PFSK-1 (cell line): Measurements from ENCODE around the gene AP3S1.

ENCODE experiments used
- FOXP2 ChIP-seq: optimal IDR thresholded peaks from 2 replicates; pipeline ENCODE3; 2011; ENCODE audit warnings: borderline replicate concordance, control low read depth, inconsistent platforms; ENCODE audit not compliant: insufficient read depth; ENCODE audit errors: extremely low read length, extremely low read depth
- POLR2AphosphoS5 ChIP-seq: IDR thresholded peaks from 2 replicates; pipeline ENCODE4 v1.6.1; 2012; ENCODE audit warnings: low read depth, mild to moderate bottlenecking, control low read depth, low read length, moderate library complexity
- SIN3A ChIP-seq: IDR thresholded peaks from 2 replicates; pipeline ENCODE4 v1.6.1; 2012; ENCODE audit warnings: mild to moderate bottlenecking, low read length, moderate library complexity, borderline replicate concordance; ENCODE audit not compliant: insufficient read depth
- TAF1 ChIP-seq: IDR thresholded peaks from 2 replicates; pipeline ENCODE4 v1.6.1; 2012; ENCODE audit warnings: low read length, control low read depth, borderline replicate concordance; ENCODE audit not compliant: insufficient read depth
- TF ChIP-seq, protein P1 (sequence below), 2 experiments: IDR thresholded peaks; 2 replicates each; pipeline versions ENCODE4 v1.6.1 to v1.8.0; 2011 to 2012; ENCODE audit warnings: low read depth in 2 of 2, low read length in 2 of 2, control low read depth in 1 of 2, inconsistent platforms in 1 of 2, mild to moderate bottlenecking in 1 of 2, moderate library complexity in 1 of 2; ENCODE audit not compliant: insufficient read depth in 1 of 2

The AP3S1 gene

DNA sequence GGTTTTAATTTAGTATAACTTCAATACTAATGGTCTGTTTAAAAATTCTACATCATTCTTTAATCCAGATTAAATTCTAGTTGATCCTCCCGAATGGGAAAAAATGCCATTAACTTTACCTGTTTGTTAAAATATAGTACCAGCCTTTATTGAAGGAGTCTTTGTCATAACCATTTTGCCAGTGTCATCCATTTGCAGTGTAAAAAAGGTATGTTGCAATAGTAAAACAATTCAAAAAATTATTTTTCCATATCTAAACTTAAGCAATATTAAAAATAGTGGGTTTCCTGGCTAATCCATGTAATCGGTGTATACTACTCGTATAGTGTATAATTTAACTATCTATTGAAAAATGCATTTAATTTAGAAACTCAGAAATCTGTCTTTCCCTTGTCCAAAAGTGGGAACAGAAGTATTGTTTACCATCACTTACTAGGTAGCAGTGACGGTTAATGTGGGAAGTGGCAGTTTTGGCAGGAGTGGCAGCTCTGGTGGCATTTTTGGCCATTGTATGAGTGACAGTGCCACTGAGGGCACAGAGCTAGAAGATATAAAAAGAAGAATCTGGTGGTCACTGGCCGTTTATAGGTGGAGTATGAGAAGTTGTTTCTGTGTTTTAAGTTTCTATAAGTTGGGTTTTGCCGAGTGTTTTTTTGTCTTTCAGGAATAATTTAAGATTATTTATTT lies 1.9 kb downstream of the AP3S1 start:
- TF ChIP-seq, protein P1, sequence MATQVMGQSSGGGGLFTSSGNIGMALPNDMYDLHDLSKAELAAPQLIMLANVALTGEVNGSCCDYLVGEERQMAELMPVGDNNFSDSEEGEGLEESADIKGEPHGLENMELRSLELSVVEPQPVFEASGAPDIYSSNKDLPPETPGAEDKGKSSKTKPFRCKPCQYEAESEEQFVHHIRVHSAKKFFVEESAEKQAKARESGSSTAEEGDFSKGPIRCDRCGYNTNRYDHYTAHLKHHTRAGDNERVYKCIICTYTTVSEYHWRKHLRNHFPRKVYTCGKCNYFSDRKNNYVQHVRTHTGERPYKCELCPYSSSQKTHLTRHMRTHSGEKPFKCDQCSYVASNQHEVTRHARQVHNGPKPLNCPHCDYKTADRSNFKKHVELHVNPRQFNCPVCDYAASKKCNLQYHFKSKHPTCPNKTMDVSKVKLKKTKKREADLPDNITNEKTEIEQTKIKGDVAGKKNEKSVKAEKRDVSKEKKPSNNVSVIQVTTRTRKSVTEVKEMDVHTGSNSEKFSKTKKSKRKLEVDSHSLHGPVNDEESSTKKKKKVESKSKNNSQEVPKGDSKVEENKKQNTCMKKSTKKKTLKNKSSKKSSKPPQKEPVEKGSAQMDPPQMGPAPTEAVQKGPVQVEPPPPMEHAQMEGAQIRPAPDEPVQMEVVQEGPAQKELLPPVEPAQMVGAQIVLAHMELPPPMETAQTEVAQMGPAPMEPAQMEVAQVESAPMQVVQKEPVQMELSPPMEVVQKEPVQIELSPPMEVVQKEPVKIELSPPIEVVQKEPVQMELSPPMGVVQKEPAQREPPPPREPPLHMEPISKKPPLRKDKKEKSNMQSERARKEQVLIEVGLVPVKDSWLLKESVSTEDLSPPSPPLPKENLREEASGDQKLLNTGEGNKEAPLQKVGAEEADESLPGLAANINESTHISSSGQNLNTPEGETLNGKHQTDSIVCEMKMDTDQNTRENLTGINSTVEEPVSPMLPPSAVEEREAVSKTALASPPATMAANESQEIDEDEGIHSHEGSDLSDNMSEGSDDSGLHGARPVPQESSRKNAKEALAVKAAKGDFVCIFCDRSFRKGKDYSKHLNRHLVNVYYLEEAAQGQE (IDR thresholded peaks at IDR 0.05; ENCODE audit: insufficient read depth in 1 of 2, low read depth in 2 of 2, low read length in 2 of 2) = no peak
- TF ChIP-seq SIN3A = no peak
- no peak for TF ChIP-seq FOXP2
- TF ChIP-seq TAF1 = no peak
- TF ChIP-seq POLR2AphosphoS5 = no peak

DNA sequence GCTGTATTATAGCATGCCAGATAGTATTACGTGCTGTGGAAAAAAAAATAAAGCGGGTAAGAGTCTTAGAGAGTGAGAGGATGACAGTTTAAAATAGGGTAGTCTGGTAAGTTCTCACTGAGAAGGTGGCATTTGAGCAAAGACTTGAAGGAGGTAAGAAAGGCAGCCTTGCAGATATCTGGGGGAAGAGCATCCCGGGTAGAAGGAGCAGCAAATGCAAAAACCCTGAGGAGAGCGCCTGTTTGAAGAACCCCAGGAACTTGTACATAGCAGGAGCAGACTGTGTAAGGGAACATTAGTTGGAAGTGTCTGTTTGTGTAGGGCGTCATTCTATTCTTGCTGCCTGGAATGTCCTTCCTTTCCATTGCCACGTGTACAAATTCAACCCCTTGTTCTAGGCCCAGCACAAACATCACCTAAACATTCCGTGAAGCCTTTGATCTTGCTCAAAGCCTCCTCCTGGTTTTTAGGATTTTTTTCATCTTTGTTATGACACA lies 2.6 kb downstream of the AP3S1 start:
- TF ChIP-seq, protein P1 (IDR thresholded peaks at IDR 0.05; ENCODE audit: insufficient read depth in 1 of 2, low read depth in 2 of 2, low read length in 2 of 2) = no peak
- TF ChIP-seq POLR2AphosphoS5 = no peak
- TF ChIP-seq FOXP2 = no peak
- no peak for TF ChIP-seq TAF1
- no peak for TF ChIP-seq SIN3A

DNA sequence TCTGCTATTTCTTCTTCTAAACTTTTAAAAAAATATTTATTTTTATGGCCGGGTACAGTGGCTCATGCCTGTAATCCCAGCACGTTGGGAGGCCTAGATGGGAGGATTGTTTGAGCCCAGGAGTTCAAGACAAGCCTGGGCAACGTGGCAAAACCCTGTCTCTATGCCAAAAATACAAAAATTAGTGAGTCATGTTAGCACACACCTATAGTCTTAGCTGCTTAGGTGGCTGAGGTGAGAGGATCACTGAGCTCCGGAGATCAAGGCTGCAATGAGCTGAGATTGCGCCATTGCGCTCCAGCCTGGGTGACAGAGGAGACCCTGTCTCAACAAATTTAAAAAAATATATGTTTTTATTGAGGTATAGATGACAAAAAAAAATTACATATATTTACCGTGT lies 5.6 kb downstream of the AP3S1 start:
- TF ChIP-seq TAF1 = no peak
- TF ChIP-seq, protein P1 (IDR thresholded peaks at IDR 0.05; ENCODE audit: insufficient read depth in 1 of 2, low read depth in 2 of 2, low read length in 2 of 2) = no peak
- TF ChIP-seq FOXP2 = no peak
- TF ChIP-seq POLR2AphosphoS5 = no peak
- TF ChIP-seq SIN3A = no peak

DNA sequence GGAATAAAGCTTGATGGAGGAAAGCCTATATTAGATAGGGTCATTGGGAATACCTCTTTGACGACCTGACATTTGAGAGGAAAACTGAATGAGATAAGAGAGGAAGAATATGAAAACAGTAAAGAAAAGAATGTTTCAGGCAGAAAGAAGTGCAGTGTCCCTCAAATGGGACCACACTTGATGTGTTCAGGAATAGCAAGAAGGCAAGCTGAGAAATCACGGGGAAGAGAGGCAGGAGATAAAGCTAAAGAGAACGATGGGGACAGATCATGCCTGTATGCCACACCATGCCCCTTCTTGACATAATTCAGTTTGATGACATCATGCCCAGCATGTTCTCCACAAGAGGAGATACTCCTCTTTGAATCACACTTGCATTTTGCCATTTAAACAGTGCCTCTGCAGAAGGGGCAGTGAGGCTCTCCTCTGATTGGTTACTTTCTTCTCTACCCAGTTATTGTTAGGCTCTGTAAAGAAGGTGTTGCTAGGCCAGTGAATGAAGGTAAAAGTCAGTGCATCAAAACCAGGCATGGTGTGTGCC lies 7.6 kb downstream of the AP3S1 start:
- TF ChIP-seq POLR2AphosphoS5 = no peak
- no peak for TF ChIP-seq SIN3A
- TF ChIP-seq FOXP2 = no peak
- TF ChIP-seq, protein P1 (IDR thresholded peaks at IDR 0.05; ENCODE audit: insufficient read depth in 1 of 2, low read depth in 2 of 2, low read length in 2 of 2) = no peak
- TF ChIP-seq TAF1 = no peak
